HPDE6-E6E7 (cell line): ENCODE data around the gene KSR1.
"Not testable (repeated sequence)": the region's sequence is repeated elsewhere in the genome, so short reads cannot be mapped to it uniquely, and the experiment has no call there.

Experiments used
- DNase-seq: peaks from one replicate; pipeline ENCODE4 v3.0.0; 2011; ENCODE audit warnings: missing footprints; ENCODE audit errors: extremely low spot score

Gene KSR1

DNA sequence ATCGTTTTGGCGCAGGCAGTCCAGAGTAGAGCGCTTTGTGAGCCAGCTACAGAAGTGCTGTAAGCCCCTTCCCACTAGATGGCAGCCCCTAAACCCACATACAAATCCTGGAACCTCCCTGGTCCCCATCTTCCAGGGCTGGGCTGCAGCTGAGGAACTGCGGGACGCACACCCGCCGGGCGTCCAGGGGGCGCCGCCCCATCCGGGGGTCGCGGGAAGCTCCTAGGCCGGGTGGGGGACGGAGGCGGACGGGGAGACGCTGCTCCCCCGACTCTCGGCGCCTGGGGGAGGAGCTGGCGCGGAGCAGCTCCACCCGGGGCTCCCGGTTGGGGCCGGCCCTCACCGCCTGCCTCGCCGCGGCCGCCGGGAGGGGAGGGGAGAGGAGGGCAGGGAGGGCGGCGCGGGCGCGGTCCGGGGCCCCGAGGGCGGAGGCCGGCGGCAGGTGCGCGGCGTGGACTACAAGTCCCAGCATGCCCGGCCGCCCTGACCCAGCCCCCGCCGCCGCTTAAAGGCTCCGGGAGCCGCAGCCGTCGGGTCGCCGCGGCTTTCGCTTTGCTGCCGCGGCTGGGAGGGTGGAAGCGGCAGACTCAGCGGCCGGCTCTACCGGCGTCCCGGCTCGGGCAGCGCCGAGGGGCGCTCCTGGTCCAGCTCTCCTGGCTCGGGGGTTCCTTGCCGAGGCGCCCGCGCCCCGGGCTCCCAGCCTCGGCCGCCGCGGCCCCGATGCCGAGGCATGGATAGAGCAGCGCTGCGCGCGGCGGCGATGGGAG, at the start of gene KSR1:
KSR1 (plus strand) TSS at position 535 of the 767 bp plus-strand sequence; CDS start at position 731, 196 bp downstream.
- DNase-seq: peak; percentile 64

DNA sequence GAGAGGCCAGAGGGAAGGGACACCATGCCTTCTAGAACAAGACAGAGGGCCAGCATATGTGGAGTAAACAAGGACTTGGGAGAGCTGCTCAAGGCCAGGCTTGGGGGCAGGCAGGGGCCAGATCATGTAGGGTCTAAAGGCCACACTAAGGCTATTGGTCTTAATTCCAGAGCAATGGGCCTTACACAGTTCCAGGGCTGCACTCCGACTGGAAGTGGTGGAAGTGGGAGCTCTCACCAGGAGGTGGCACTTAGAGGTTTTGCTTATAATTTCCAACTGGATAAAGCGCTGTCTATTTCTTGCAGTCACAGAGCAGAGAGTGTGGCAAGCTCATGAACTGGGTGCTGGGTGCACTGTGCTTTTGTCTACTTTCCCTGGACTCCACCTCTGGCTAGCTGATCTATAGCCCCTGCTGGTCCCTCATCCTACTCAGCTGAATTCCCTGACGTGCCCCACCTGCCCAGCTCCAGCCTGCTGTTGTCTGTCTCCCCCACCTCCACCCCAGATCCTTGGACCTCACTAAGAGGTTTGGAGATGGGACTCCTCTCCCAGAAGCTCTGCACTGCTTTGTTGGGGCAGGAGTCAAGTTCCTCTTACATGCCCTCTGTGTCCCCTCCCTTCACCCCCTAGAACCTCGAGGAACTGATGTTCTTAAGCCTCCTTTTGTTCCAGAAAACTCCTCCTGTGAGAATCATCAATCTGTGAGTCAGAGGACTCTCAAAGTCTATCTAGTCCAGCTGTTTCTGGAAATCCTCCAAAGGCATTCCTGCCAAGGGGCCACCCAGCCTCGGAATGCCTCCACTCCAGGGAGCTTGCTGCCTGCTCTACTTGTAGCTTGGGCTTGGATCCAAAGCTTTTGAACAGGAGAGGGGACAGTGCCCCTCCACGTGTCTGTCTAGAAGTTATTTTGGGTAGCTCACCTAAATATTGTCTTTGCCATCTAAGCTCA, 48.1 kb upstream of the KSR1 start:
- DNase-seq: peak; percentile 33

DNA sequence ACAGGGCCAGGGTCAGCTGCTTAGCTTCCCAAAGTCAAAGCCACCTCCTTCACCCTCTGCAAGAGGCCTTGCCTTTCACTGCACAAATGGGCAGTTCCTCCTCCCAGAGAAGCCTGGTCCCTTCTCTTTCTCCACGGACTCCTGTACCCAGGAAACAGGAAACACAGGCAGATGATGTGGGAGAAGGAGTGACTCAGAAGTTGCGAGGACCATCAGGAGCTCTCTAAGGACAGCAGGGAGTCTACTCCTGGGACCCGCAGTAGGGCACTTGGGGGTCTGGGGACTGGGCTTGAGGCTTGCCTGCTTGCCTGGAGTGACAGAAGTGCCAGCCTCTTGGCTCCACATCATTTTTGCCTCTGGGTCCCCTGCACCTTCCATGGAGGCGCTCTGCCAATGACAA, 47.4 kb upstream of the KSR1 start:
- peak; percentile 23 for DNase-seq

DNA sequence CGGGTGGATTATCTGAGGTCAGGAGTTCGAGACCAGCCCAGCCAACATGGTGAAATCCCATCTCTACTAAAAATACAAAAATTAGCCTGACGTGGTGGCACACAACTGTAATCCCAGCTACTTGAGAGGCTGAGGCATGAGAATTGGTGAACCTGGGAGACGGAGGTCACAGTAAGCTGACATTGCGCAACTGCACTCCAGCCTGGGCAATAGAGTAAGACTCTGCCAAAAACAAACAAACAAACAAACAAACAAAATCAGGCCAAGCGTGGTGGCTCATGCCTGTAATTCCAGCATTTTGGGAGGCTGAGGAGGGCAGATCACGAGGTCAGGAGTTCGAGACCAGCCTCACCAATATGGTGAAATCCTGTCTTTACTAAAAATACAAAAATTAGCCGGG, 44.1 kb upstream of the KSR1 start:
- DNase-seq: not testable (repeated sequence)

DNA sequence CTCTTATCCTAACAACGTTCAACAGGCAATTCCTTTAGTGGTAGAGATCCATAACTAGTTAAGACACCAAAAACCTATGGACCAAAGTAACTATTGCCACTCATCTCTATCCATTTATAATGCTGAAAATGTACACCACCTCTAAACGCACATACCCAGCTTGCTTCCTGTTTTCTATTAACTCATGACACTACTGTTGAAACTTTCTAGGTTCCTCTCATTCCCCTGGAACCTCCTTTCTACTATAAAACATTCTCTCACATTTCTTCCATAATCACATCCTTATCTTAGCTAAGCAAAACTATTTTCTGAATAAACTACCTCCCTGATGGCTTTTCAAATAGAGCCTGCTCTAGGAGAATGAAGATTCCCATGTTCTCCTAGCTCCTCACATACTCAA, 42.9 kb upstream of the KSR1 start:
- no peak for DNase-seq

DNA sequence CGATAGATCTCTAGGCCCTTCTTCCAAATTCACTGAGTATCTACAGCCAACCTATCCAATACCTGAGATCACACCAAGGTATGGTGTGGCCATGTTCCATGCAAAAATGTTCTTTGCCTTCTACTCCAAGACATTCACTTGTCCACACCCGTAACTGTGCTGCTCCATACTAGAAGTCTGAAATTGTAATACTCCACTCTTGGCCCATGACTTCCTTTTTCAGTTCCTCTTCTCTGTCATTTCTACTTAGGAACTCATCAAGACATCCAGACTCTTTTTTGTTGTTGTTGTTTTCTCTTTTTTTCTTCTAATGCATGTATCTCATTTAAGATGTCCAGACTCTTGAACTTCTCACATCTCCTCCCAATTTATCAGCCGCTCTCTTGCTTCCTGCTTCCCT, 42.5 kb upstream of the KSR1 start:
- no peak for DNase-seq

DNA sequence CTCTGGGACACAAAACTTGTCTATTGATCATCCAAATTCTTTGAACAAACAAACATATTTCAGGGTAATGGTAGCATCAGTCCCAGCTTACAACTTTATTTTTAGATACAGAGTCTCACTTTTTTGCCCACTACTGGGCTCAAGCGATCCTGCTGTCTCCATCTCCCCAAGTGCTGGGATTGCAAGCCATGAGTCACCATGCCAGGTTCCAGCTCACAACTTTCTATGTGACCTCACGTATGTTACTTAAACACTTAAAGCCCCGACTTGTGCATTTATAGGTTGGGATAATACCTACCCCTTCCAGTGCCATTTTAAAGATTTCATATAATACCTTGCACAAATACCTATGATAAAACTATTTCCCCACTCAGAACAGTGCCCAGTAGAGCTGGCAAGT, 42.0 kb upstream of the KSR1 start:
- no peak for DNase-seq

DNA sequence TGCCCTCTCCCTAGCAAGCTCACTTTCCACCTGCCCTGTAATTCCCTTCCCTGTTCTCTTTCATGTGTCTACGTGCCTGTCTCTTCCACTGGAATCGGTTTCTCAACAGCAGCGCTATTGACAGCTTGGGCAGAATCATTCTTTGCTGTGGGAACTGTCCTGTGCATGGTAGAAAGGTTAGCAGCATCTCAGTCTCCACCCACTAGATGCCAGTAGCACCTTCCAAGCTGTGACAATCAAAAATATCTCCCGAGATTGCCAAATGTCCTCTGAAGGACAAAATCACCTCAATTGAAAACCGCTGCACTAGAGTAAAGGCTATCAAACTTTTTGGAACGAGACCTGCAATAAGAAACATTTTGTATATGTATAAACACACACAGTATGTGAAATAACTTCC, 41.6 kb upstream of the KSR1 start:
- DNase-seq: no peak

DNA sequence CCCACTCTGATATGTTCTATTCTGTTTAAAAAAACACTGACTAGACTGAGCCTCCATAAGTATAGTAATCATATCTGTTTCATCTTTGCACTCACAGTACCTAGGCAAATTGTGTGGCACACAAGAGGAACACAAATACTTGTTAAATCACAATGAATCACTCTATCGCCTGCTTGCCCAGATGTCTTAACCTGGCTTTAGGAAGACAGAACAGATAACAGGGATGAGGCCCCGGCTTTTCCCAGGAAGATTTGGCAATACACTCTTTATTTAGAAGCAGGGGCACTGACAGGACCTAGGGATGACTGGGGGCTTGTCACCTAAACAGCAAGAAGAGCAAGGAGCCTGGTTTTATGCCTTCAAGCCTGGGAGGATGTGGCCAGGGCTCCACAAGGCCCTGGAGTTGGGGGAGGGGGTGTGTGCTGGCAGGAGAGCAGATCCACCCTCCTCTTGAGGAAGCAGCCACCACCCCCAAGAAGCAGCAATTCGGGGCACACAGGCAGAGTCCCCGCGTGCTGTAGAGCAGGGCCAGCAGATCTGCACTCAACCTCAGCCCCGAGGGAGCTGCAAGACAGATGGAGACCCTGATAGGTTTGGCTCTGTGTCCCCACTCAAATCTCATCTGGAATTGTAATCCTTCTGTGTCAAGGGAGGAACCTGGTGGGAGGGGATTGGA, 41.0 kb upstream of the KSR1 start:
- no peak for DNase-seq

DNA sequence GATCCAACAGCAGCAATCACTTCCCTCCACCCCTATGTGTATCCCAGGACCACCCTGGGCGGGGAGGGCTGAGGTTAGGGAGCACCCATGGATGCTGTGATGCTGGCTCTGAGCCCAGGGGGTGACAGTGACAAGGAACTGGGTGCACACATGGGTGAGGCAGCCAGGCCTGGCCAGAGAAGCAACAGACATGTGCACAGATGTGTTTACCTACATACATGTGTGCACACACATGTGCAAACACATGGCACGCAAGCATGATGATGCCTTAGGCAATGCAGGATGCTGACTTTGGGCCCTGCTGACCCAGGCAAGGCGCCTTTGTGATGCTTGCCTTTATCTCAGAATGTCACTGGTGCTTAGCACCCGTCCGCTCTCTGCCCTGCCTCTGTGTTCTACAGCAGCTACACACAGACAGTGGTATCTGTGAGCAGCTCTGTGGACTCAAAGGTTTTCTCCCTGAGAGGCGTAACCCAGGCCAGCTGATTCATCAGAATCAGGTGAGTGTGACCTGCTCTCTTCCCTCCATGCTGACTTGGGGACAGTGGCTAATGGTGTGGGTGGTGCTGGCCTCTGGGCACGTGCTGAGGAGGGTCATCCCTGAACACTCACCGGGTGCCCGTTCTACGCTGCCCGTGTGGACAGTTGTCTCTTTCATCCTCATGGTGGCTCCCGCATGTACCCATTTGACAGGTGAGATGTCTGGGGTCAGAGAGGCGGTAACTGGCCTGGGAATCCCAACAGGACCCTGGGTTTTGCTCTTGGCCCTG, 38.5 kb upstream of the KSR1 start:
- no peak for DNase-seq

DNA sequence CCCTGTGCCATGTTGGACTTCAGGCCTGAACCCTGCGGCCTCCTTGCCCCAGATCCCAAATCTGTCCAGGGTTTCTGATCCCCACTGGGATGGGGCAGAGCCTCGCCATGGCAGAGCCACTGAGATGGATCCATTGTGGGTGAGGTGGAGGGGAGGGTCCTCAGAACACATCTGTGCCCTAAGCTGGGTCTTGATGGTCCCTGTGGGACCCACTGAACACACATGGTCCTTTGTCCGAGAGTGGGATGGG, 38.0 kb upstream of the KSR1 start:
- DNase-seq: no peak

DNA sequence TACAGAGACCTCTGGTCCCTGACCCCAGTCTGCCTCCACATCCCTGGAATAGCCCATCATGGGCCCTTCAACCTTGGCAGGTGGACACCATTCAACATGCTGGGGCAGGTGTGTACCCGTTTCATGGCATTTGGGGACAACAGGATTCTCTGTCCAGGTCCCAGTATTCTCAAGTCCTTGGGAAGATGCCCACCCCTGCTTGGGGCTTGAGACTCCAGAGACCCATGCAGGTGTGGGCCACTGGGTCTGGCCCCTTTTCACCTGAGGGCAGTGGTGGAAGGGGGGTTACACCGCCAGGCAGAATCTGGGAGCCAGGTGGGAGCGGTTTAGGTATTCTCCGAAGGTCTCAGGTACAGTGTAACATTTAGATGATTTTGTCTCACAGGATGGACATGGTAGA, 37.1 kb upstream of the KSR1 start:
- DNase-seq: no peak

DNA sequence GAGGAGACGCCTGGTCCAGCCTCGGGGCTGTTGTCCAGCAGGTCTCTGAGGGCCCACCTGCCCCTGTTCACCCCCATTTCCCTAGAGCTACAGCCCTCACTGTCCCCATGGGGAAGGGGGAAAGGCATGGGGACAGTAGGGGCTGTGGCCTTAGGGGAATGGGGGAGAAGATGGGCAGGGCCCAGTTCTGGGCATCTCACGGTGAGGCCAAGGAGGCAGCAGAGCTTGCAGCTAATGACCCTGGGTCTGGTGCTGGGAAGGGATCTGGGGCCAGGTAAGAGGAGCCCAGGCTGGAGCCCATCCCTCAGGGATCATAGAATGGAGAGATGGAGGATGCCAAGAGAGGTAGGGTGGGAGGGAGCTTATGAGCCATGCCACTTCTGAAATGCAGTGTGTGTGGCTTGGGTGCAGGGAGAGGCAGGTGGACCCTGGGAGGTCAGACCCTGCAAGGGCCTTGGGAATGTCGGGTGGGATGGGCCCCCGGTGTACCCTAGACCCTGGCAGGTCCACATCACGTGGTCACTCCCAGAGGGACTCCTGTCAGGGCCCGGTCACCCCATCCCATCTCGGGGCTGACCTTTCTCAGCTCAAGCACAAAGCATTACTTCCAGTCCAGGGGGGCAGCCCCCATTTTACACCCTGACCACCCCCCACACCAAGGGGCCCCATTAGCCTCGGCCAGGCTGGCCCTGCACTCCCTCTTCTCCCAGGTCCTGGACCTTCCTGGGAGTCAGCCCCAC, 35.9 kb upstream of the KSR1 start:
- no peak for DNase-seq

DNA sequence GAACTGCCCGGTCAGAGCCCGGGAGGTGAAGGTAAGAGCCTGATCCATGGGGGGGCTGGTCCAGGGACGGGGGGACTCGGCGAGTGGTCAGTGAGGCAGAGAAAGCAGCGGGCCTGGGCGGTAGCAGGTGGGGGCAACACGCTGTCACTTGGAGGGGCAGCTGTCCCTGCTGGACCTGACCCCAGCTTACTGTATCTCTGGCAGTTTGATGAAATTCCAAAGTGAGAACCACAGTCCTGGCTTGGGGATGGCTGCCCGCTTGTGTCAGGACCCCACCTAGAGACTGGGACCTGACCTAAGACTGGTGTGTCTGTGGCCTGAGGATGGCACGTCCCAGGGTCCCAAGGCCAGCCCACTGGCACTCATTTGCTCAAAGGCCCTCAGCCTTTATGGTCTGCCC, 35.1 kb upstream of the KSR1 start:
- no peak for DNase-seq

DNA sequence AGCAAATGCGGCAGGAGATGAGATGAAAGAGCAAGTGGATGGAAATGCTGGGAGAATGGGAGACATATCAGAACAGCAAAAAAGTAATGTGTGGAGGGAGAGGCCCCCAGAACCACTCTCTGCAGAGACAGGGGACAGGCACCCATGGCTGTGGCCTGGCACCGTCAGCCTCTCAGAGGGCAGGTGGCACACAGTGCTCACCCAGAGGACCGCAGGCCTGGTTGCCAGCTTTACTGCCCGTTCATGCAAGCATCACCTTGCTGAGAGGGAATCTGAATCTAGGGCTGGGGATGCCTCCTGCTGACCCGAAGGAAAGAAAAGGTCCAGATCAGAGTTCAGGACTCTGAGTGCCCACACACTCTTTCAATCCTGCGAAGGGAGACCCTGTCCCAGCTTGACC, 34.6 kb upstream of the KSR1 start:
- not testable (repeated sequence) for DNase-seq

DNA sequence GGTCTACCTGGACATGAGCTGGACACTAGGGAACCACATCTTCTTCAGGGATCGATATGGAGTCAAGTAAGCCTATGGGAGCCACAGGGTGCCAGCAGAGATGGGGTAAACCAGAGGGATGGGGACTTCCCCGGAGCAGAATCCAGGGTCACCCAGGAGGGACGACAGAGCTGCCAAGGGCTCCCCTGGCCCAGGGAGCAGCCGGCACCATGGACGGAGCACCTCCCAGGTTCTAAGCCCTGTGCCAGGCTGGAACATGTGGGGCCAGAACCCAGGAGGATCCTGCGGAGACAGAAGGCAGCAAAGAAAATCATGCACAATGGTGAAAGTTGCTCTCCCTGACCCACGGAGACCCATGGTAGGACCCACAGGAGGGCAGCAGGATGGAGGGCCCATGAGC, 33.6 kb upstream of the KSR1 start:
- no peak for DNase-seq

DNA sequence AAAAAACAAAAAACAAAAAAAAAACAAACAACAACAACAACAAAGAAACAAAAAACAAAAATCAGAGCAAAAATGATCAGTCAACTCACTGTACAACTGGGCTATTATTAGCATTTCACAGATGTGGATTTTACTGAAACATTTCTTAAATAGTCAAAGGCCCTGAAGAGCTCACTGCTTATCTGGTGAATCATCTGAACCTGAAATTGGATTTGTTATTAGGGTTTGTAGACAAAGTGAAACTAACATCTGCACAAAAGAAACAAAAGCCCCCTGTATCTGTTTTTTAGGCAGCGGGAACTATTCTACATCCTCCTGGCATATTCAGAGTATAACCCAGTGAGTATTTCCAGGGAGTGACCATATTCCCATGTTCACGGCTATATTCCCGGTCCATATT, 32.6 kb upstream of the KSR1 start:
- no peak for DNase-seq

DNA sequence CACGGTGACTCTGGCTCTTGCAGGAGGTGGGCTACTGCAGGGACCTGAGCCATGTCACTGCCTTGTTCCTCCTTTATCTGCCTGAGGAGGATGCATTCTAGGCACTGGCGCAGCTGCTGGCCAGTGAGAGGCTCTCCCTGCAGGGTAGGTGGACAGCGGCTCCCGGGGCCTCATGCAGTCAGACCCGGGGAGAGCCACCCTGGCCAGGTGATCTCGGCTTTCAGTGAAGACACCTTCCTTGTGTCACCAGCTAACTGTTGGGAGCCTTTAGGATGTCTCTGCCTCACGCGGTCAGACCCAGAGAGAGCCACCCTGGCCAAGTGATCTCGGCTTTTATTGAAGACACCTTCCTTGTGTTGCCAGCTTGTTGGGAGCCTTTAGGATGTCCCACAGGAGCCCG, 31.7 kb upstream of the KSR1 start:
- DNase-seq: no peak

DNA sequence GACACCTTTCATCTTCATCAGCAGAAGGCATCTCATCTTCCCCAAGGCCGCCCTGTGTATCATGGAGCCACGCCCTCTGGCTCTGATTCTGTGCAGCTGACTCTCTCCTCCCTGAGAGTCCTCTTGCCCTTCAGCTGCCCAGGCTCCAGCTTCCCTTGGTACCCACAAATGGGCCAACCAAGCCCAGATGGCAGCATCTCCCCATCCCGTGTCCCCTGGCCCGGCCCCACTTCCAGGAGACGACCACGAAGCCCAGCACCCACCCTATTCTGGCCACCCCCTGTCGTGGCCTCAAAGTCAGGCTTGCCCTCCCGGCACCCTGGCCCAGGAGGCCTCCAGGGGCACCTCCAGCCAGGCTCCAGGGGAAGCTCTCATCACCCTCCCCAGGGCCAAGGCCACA, 31.3 kb upstream of the KSR1 start:
- DNase-seq: no peak

DNA sequence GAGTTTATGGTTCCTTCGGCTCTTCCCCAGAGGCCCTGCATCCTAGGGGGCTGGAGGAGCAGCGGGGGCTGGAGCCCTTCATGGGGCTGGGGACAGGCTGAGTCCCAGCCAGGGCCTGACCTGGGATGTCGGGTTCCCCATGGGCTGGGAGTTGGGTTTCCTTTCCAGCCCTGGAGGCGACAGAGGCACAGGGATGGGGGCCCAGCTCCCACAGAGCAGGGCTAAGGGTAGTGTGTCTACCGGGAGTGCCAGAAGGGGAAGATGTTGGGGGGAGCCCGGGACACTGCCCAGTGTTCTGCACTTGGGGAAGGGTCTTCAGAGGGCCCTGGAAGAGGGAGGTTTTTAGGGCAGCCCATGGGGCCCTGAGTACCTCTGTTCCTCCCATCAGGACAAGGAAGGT, 30.7 kb upstream of the KSR1 start:
- not testable (repeated sequence) for DNase-seq

DNA sequence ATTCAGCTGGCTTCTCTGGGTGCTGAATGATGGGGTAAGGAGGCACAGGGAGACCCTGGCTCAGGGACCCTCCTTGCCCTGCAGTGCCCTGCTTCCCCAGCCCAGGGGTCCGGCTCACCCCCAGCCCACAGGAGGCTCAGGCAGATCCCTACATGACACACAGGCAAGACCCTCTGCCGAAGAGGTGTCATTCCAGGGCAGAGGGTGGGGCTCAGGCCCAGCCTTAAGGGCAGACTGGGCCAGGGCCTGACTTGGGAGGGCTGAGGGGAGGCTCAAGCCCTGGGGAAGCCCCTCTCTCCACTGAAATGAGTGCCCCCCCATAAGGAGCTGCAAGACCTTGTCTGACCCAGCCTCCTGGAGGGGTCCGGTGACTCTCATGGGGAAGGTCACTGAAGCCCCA, 30.3 kb upstream of the KSR1 start:
- DNase-seq: no peak
